Measurements from ENCODE around the gene DVL3.

GRCh38 chr3:184184546-184185230 lies 29.5 kb downstream of the DVL3 start:
- TF ChIP-seq ELK1 (IDR thresholded peaks at IDR 0.05; ENCODE audit: low read depth, low read length) (no peak), JUNB (IDR thresholded peaks at IDR 0.05) (no peak), CBX8 (IDR thresholded peaks at IDR 0.05) (no peak), USF2 (IDR thresholded peaks at IDR 0.05) (no peak), MYC (IDR thresholded peaks at IDR 0.05; ENCODE audit: borderline replicate concordance, low read length) (no peak), CTCF (IDR thresholded peaks at IDR 0.05) (no peak), EP300 (IDR thresholded peaks at IDR 0.05) (no peak), POLR2A (IDR thresholded peaks at IDR 0.05; ENCODE audit: low read length) (no peak), CEBPB (IDR thresholded peaks at IDR 0.05) (no peak)

Measured in A549 (cell line).